Peyer's patch (tissue), 4 donors: ENCODE data around the gene H6PD.

Experiments
- CTCF ChIP-seq, 6 experiments: fragments of 450-650 bp in 4 of 6; fragments of 200-600 bp in 2 of 6; sonication (generic) in 1 of 6; IDR thresholded peaks; one replicate each; pipeline ENCODE4 v1.5.1; 2017 to 2019; ENCODE audit warnings: antibody characterized with exemption in 6 of 6, mild to moderate bottlenecking in 3 of 6, moderate library complexity in 1 of 6
- POLR2A ChIP-seq, 2 donors: fragments of 450-650 bp; IDR thresholded peaks; one replicate each; pipeline ENCODE4 v1.5.1; 2017; ENCODE audit warnings: antibody characterized with exemption in 2 of 2, mild to moderate bottlenecking in 2 of 2, moderate library complexity in 2 of 2

- TF ChIP-seq POLR2A (IDR thresholded peaks at IDR 0.05), result no peak
- TF ChIP-seq CTCF (IDR thresholded peaks at IDR 0.05), result no peak
Observed at GRCh38 chr1:9303916-9304315, 69.3 kb downstream of the H6PD start.
